ENCODE data around the gene PIGU.

Gene PIGU

GRCh38 chr20:34600892-34601653 is 75.8 kb downstream of the PIGU start:
- DNase-seq (ENCODE audit: low read depth, low spot score) = no peak
- H3K27ac ChIP-seq (ENCODE audit: low read length) = no peak overlapping the region
- no CpG with 5 or more reads among the region's 9 CpGs for WGBS (ENCODE audit: insufficient coverage, insufficient read length)
- H3K4me1 ChIP-seq (ENCODE audit: control insufficient read depth, insufficient read depth, low read length) = no peaks in the 10 kb centered on the region
- no peaks in the 10 kb centered on the region for H3K9me3 ChIP-seq (ENCODE audit: control insufficient read depth, insufficient read depth, low read length)
- H3K27me3 ChIP-seq (ENCODE audit: control insufficient read depth, insufficient read depth, low read length) = no peaks in the 10 kb centered on the region
- H3K36me3 ChIP-seq (ENCODE audit: control insufficient read depth, insufficient read depth, low read length) = no peaks in the 10 kb centered on the region
- no peak overlapping the region for H3K4me3 ChIP-seq (ENCODE audit: low read length)

- no peaks in the 10 kb centered on the region for H3K27me3 ChIP-seq (ENCODE audit: control insufficient read depth, insufficient read depth, low read length)
- no CpG with 5 or more reads among the region's 9 CpGs for WGBS (ENCODE audit: insufficient coverage, insufficient read length)
- H3K36me3 ChIP-seq (ENCODE audit: control insufficient read depth, insufficient read depth, low read length) = no peaks in the 10 kb centered on the region
- no peaks in the 10 kb centered on the region; the same call in 1 of the 2 replicates for H3K4me1 ChIP-seq (ENCODE audit: control insufficient read depth, insufficient read depth, low read length)
- H3K4me3 ChIP-seq (ENCODE audit: low read length) = no peak overlapping the region
- H3K27ac ChIP-seq (ENCODE audit: low read length) = no peak overlapping the region
- H3K9me3 ChIP-seq (ENCODE audit: control insufficient read depth, insufficient read depth, low read length) = no peaks in the 10 kb centered on the region
- no peak for DNase-seq (ENCODE audit: low read depth, low spot score)
These were observed 81.3 kb downstream of the PIGU start for GRCh38 chr20:34595377-34596184.

GRCh38 chr20:34586488-34587163 is 90.3 kb downstream of the PIGU start:
- H3K4me3 ChIP-seq (ENCODE audit: low read length) = no peak overlapping the region
- H3K36me3 ChIP-seq (ENCODE audit: control insufficient read depth, insufficient read depth, low read length) = 0 out of 2 replicates have a peak, but pooled peaks cover 2% of the 10 kb centered on the region
- H3K9me3 ChIP-seq (ENCODE audit: control insufficient read depth, insufficient read depth, low read length) = no peaks in the 10 kb centered on the region
- WGBS (ENCODE audit: insufficient coverage, insufficient read length) = no CpG with 5 or more reads among the region's 9 CpGs
- H3K4me1 ChIP-seq (ENCODE audit: control insufficient read depth, insufficient read depth, low read length) = no peaks in the 10 kb centered on the region
- no peak for DNase-seq (ENCODE audit: low read depth, low spot score)
- no peak overlapping the region for H3K27ac ChIP-seq (ENCODE audit: low read length)
- H3K27me3 ChIP-seq (ENCODE audit: control insufficient read depth, insufficient read depth, low read length) = 0 out of 2 replicates have a peak, but pooled peaks cover 1% of the 10 kb centered on the region

GRCh38 chr20:34585019-34585418 is 91.9 kb downstream of the PIGU start:
- 0 out of 2 replicates have a peak, but pooled peaks cover 2% of the 10 kb centered on the region for H3K36me3 ChIP-seq (ENCODE audit: control insufficient read depth, insufficient read depth, low read length)

GRCh38 chr20:34583544-34583943 is 93.3 kb downstream of the PIGU start:
- no peak for DNase-seq (ENCODE audit: low read depth, low spot score)
- Histone ChIP-seq H3K36me3 (ENCODE audit: control insufficient read depth, insufficient read depth, low read length) (0 out of 2 replicates have a peak, but pooled peaks cover 2% of the 10 kb centered on the region), H3K27me3 (ENCODE audit: control insufficient read depth, insufficient read depth, low read length) (0 out of 2 replicates have a peak, but pooled peaks cover 1% of the 10 kb centered on the region), H3K27ac (ENCODE audit: low read length) (no peak overlapping the region), H3K4me1 (ENCODE audit: control insufficient read depth, insufficient read depth, low read length) (no peaks in the 10 kb centered on the region), H3K4me3 (ENCODE audit: low read length) (no peak overlapping the region), H3K9me3 (ENCODE audit: control insufficient read depth, insufficient read depth, low read length) (no peaks in the 10 kb centered on the region)
- no CpG with 5 or more reads among the region's 6 CpGs for WGBS (ENCODE audit: insufficient coverage, insufficient read length)

More at GRCh38 chr20:34585019-34585418, 91.9 kb downstream of the PIGU start:
- Histone ChIP-seq H3K4me1 (ENCODE audit: control insufficient read depth, insufficient read depth, low read length) (no peaks in the 10 kb centered on the region), H3K27ac (ENCODE audit: low read length) (no peak overlapping the region), H3K4me3 (ENCODE audit: low read length) (no peak overlapping the region), H3K9me3 (ENCODE audit: control insufficient read depth, insufficient read depth, low read length) (no peaks in the 10 kb centered on the region), H3K27me3 (ENCODE audit: control insufficient read depth, insufficient read depth, low read length) (0 out of 2 replicates have a peak, but pooled peaks cover 1% of the 10 kb centered on the region)
- WGBS (ENCODE audit: insufficient coverage, insufficient read length) = no CpG with 5 or more reads among the region's 5 CpGs
- no peak for DNase-seq (ENCODE audit: low read depth, low spot score)

- Histone ChIP-seq H3K27ac (ENCODE audit: low read length) (no peak overlapping the region), H3K4me3 (ENCODE audit: low read length) (no peak overlapping the region; the same call in 1 of the 2 replicates), H3K9me3 (ENCODE audit: control insufficient read depth, insufficient read depth, low read length) (no peaks in the 10 kb centered on the region), H3K27me3 (ENCODE audit: control insufficient read depth, insufficient read depth, low read length) (0 out of 2 replicates have a peak, but pooled peaks cover 1% of the 10 kb centered on the region), H3K36me3 (ENCODE audit: control insufficient read depth, insufficient read depth, low read length) (0 out of 2 replicates have a peak, but pooled peaks cover 2% of the 10 kb centered on the region), H3K4me1 (ENCODE audit: control insufficient read depth, insufficient read depth, low read length) (no peaks in the 10 kb centered on the region)
- no CpG with 5 or more reads among the region's 4 CpGs for WGBS (ENCODE audit: insufficient coverage, insufficient read length)
- no peak for DNase-seq (ENCODE audit: low read depth, low spot score)
These were observed 94.0 kb downstream of the PIGU start for GRCh38 chr20:34582911-34583310.

- H3K36me3 ChIP-seq (ENCODE audit: control insufficient read depth, insufficient read depth, low read length) = 0 out of 2 replicates have a peak, but pooled peaks cover 2% of the 10 kb centered on the region
- no peaks in the 10 kb centered on the region for H3K9me3 ChIP-seq (ENCODE audit: control insufficient read depth, insufficient read depth, low read length)
- no peak overlapping the region for H3K4me3 ChIP-seq (ENCODE audit: low read length)
- H3K27me3 ChIP-seq (ENCODE audit: control insufficient read depth, insufficient read depth, low read length) = 0 out of 2 replicates have a peak, but pooled peaks cover 1% of the 10 kb centered on the region
- no peaks in the 10 kb centered on the region for H3K4me1 ChIP-seq (ENCODE audit: control insufficient read depth, insufficient read depth, low read length)
- H3K27ac ChIP-seq (ENCODE audit: low read length) = no peak overlapping the region
- no CpG with 5 or more reads among the region's 4 CpGs for WGBS (ENCODE audit: insufficient coverage, insufficient read length)
- no peak for DNase-seq (ENCODE audit: low read depth, low spot score)
These were observed 94.7 kb downstream of the PIGU start for GRCh38 chr20:34582221-34582620.

GRCh38 chr20:34581341-34582184 is 95.3 kb downstream of the PIGU start:
- Histone ChIP-seq H3K27me3 (ENCODE audit: control insufficient read depth, insufficient read depth, low read length) (0 out of 2 replicates have a peak, but pooled peaks cover 1% of the 10 kb centered on the region), H3K9me3 (ENCODE audit: control insufficient read depth, insufficient read depth, low read length) (no peaks in the 10 kb centered on the region), H3K27ac (ENCODE audit: low read length) (no peak overlapping the region), H3K4me1 (ENCODE audit: control insufficient read depth, insufficient read depth, low read length) (no peaks in the 10 kb centered on the region), H3K4me3 (ENCODE audit: low read length) (no peak overlapping the region), H3K36me3 (ENCODE audit: control insufficient read depth, insufficient read depth, low read length) (0 out of 2 replicates have a peak, but pooled peaks cover 2% of the 10 kb centered on the region)
- no CpG with 5 or more reads among the region's 11 CpGs for WGBS (ENCODE audit: insufficient coverage, insufficient read length)
- no peak for DNase-seq (ENCODE audit: low read depth, low spot score)

- H3K36me3 ChIP-seq (ENCODE audit: control insufficient read depth, insufficient read depth, low read length) = 0 out of 2 replicates have a peak, but pooled peaks cover 2% of the 10 kb centered on the region
- no peaks in the 10 kb centered on the region for H3K4me1 ChIP-seq (ENCODE audit: control insufficient read depth, insufficient read depth, low read length)
- no CpG with 5 or more reads among the region's 7 CpGs for WGBS (ENCODE audit: insufficient coverage, insufficient read length)
- H3K27me3 ChIP-seq (ENCODE audit: control insufficient read depth, insufficient read depth, low read length) = no peaks in the 10 kb centered on the region
- no peak overlapping the region for H3K4me3 ChIP-seq (ENCODE audit: low read length)
- DNase-seq (ENCODE audit: low read depth, low spot score) = no peak
- H3K27ac ChIP-seq (ENCODE audit: low read length) = no peak overlapping the region
- no peaks in the 10 kb centered on the region for H3K9me3 ChIP-seq (ENCODE audit: control insufficient read depth, insufficient read depth, low read length)
These were observed 96.6 kb downstream of the PIGU start for GRCh38 chr20:34579979-34580940.

Measured in iPS DF 6.9 (cell line).